ENCODE results near the gene MTUS2.

Gene MTUS2

DNA sequence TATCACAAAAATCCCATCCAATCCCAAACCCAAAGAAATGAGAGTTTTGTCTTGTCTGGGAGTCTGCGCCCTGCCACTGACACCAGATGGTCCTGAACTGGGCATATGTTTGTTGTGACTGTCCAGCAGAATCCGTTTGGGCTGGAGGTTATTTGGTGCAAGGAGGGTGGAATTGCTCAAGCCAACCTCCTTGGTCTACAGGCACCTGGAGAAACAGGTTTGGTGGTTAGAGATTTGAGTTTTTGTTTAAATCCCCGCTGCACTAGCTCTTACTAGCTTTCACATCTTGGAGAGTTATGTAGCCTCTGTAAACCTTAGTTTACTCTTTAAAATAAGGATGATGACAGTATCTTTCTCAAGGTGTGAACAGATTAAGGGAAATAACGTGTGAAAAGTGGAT, 673.7 kb downstream of the MTUS2 start:
- peaks cover 29% of the 10 kb centered on the region for H3K4me1 ChIP-seq (ENCODE audit: control insufficient read depth, low read length)
- H4K20me1 ChIP-seq (ENCODE audit: control insufficient read depth, insufficient read depth, low read depth, low read length) = peaks cover 4% of the 10 kb centered on the region
- TF ChIP-seq, protein P1, sequence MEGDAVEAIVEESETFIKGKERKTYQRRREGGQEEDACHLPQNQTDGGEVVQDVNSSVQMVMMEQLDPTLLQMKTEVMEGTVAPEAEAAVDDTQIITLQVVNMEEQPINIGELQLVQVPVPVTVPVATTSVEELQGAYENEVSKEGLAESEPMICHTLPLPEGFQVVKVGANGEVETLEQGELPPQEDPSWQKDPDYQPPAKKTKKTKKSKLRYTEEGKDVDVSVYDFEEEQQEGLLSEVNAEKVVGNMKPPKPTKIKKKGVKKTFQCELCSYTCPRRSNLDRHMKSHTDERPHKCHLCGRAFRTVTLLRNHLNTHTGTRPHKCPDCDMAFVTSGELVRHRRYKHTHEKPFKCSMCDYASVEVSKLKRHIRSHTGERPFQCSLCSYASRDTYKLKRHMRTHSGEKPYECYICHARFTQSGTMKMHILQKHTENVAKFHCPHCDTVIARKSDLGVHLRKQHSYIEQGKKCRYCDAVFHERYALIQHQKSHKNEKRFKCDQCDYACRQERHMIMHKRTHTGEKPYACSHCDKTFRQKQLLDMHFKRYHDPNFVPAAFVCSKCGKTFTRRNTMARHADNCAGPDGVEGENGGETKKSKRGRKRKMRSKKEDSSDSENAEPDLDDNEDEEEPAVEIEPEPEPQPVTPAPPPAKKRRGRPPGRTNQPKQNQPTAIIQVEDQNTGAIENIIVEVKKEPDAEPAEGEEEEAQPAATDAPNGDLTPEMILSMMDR (IDR thresholded peaks at IDR 0.05; ENCODE audit: low read depth, low read length, poor library complexity, severe bottlenecking) = no peak
- no peak for TF ChIP-seq EZH2phosphoT487 (IDR thresholded peaks at IDR 0.05; ENCODE audit: borderline replicate concordance, low read length)
- peaks cover 40% of the 10 kb centered on the region for H3K27me3 ChIP-seq (ENCODE audit: control insufficient read depth, low read length)
- H3K27ac ChIP-seq (ENCODE audit: low read depth, low read length) = no peak overlapping the region
- H3F3A ChIP-seq (ENCODE audit: control insufficient read depth, insufficient read depth) = 0 out of 2 replicates have a peak, but pooled peaks cover 2% of the 10 kb centered on the region
- H3K4me2 ChIP-seq (ENCODE audit: low read length) = no peak overlapping the region
- H3K79me2 ChIP-seq (ENCODE audit: control insufficient read depth, low read length) = no peaks in the 10 kb centered on the region
- no peaks in the 10 kb centered on the region for H3K9me3 ChIP-seq (ENCODE audit: control insufficient read depth, insufficient read depth, low read length)
- H3K9me2 ChIP-seq (replicated peaks; ENCODE audit: control insufficient read depth, low read length) = no peaks in the 10 kb centered on the region
- H3K36me3 ChIP-seq (ENCODE audit: control insufficient read depth, low read length) = no peaks in the 10 kb centered on the region
- H3K4me3 ChIP-seq (ENCODE audit: low read length) = no peak overlapping the region

DNA sequence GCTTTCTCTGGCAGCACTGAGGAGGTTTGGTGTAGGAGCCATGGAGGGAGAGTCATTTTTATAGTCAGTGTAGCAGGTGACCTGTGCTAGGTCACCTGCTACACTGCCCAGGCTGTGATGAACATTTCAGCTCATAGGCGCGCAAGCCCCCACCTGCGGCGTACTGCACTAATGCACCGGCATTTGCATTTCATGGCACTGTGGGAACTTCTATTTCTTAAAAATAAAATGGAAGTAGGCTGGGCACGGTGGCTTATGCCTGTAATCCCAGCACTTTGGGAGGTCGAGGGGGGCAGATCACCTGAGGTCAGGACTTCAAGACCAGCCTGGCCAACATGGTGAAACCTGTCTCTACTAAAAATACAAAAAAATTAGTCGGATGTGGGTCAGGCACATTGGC, 674.4 kb downstream of the MTUS2 start:
- no peaks in the 10 kb centered on the region for H3K36me3 ChIP-seq (ENCODE audit: control insufficient read depth, low read length)
- H3K79me2 ChIP-seq (ENCODE audit: control insufficient read depth, low read length) = no peaks in the 10 kb centered on the region
- 0 out of 2 replicates have a peak, but pooled peaks cover 2% of the 10 kb centered on the region for H3F3A ChIP-seq (ENCODE audit: control insufficient read depth, insufficient read depth)
- TF ChIP-seq, protein P1 (IDR thresholded peaks at IDR 0.05; ENCODE audit: low read depth, low read length, poor library complexity, severe bottlenecking) = no peak
- TF ChIP-seq EZH2phosphoT487 (IDR thresholded peaks at IDR 0.05; ENCODE audit: borderline replicate concordance, low read length) = no peak
- H3K4me2 ChIP-seq (ENCODE audit: low read length) = no peak overlapping the region
- no peaks in the 10 kb centered on the region for H3K9me2 ChIP-seq (replicated peaks; ENCODE audit: control insufficient read depth, low read length)
- no peak overlapping the region for H3K27ac ChIP-seq (ENCODE audit: low read depth, low read length)
- H3K9me3 ChIP-seq (ENCODE audit: control insufficient read depth, insufficient read depth, low read length) = no peaks in the 10 kb centered on the region
- H3K4me1 ChIP-seq (ENCODE audit: control insufficient read depth, low read length) = peaks cover 29% of the 10 kb centered on the region
- H3K27me3 ChIP-seq (ENCODE audit: control insufficient read depth, low read length) = peaks cover 42% of the 10 kb centered on the region
- no peak overlapping the region for H3K4me3 ChIP-seq (ENCODE audit: low read length)
- H4K20me1 ChIP-seq (ENCODE audit: control insufficient read depth, insufficient read depth, low read depth, low read length) = peaks cover 4% of the 10 kb centered on the region

DNA sequence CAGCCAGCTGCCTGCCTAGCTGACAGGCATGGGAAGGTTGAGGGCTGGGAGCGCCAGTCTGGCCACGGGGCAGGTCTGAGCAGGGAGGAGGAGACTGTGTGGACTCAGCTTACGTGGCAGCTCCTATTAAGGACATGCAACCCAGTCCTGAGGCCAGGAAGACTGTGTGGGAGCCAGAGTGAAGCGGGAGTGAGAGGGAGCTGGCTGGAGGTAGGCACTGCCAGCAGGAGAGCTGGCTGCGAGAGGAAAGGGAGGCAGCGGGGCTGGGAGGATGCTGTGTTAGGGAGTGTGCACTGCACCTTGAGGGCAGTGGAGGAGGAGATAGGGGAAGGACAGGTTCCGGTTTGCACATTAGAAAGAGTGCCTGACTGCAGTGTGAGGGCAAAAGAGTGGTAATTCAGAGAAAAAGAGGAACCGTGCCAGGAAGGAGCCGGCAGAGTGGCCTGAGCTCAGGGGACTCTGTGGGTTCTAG, 676.1 kb downstream of the MTUS2 start:
- Histone ChIP-seq H3K4me2 (ENCODE audit: low read length) (peak overlapping the region; percentile 51), H3K27me3 (ENCODE audit: control insufficient read depth, low read length) (peaks cover 56% of the 10 kb centered on the region), H3K27ac (ENCODE audit: low read depth, low read length) (no peak overlapping the region), H4K20me1 (ENCODE audit: control insufficient read depth, insufficient read depth, low read depth, low read length) (peaks cover 4% of the 10 kb centered on the region), H3F3A (ENCODE audit: control insufficient read depth, insufficient read depth) (0 out of 2 replicates have a peak, but pooled peaks cover 2% of the 10 kb centered on the region), H3K4me1 (ENCODE audit: control insufficient read depth, low read length) (peaks cover 29% of the 10 kb centered on the region), H3K4me3 (ENCODE audit: low read length) (peak overlapping the region; percentile 36), H3K79me2 (ENCODE audit: control insufficient read depth, low read length) (no peaks in the 10 kb centered on the region), H3K9me3 (ENCODE audit: control insufficient read depth, insufficient read depth, low read length) (no peaks in the 10 kb centered on the region), H3K9me2 (replicated peaks; ENCODE audit: control insufficient read depth, low read length) (no peaks in the 10 kb centered on the region), H3K36me3 (ENCODE audit: control insufficient read depth, low read length) (no peaks in the 10 kb centered on the region)
- TF ChIP-seq EZH2phosphoT487 (IDR thresholded peaks at IDR 0.05; ENCODE audit: borderline replicate concordance, low read length) = no peak
- TF ChIP-seq, protein P1 (IDR thresholded peaks at IDR 0.05; ENCODE audit: low read depth, low read length, poor library complexity, severe bottlenecking) = no peak

All from DOHH2 (cell line).